ENCODE measurements around the gene SLC1A3. TPM values are rescaled to one million over a fixed set of nuclear protein-coding genes. Genes with fewer than 3 reads are reported as not detected.
"Not testable (repeated sequence)": the region's sequence is repeated elsewhere in the genome, so short reads cannot be mapped to it uniquely, and the experiment has no call there.

The SLC1A3 gene
- total RNA-seq, 1 donor from 2014 or later = not detected

DNA sequence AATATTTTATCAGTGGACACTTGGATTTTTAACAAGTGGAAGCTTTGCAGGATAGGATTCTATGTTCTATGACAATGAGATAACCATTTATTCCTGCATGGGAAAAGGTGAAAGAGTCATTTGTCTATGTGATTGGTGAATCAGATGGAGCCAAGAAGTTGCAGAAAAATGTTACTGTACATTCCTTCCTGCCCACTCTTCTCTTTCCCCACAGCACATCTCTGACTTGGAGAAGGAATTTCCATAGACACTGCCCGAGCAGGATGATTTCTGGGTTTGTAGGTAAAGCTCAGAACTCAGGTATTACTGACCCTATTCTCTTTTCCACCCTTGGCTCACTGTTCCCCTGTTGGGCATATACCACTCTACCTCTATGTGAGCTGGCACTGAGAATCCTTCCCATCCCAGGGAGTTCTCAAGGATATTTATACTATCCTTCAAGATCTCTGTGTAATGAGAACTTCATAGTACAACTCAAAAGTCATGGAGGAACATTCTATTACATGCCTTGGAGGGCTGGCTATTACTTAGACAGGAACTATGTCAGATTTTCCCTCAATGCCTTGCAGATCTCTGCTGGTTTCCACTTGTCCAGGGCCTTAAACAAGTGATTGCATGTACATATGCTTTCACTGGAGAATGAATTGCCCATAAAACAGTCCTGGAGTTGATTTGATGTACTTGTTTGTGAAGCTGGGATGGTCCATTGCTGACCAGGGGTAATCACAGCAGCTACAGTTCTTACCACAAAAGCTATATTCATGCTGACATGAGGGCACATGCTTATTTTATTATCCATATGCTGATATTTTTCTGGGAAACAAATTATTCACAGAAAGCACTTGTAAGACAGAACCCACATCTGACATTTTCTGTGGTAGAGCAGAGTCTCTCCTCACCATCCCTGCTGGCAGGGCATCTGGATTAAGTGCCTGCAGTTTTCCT is 24.1 kb downstream of the SLC1A3 start:
- intact Hi-C loops (cut with micrococcal nuclease) = no loop called here

- intact Hi-C loops (cut with micrococcal nuclease) = no loop called here
Observed at GRCh38 chr5:36631154-36631553, 24.7 kb downstream of the SLC1A3 start.

- intact Hi-C loops (cut with micrococcal nuclease) = no loop called here
Observed at GRCh38 chr5:36631620-36632362, 25.4 kb downstream of the SLC1A3 start.

DNA sequence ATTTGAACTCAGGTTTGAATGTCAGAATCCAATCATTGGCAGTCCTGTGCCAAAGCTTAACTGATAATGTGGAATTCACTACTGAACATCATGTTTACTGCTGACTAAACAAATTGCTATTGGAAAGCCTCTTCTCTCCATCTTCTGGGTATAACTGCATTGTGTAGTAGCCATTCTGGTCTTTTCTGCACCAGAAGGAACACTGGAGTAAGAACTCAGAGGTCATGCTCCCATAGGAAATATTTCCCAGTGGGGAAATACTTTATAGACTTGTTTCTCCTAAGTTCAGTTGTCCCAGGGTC is 25.9 kb downstream of the SLC1A3 start:
- intact Hi-C loops (cut with micrococcal nuclease) = no loop called here

DNA sequence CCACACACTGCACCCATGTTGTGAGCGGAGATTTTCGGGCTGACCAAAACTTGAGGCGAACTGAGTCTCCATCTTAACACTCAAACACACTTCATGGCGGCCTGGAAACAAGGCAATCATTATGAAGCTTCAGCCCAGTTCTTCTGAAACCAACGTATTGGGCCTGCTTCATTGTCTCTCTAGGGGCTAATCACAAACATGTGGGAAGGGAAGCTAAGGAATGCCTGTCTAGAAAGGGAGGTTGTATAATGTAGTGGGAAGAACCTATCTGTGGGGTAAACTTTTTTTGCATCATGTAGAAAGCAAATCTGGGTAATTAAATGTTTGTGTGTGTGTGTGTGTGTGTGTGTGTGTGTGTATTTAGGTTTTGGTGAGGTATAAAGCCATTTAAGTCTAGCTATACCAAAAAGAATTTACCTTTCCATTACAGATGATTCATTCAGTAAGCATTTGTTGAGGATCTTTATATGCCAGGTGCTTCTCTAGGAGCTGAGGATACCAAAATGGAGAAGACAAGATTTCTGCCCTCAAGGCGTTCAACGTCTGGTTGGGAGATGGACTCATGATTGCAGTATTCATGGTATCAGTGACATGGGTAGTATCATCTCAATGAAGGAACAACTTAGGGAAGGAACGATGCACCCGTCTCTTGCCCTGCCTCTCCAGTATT is 29.4 kb downstream of the SLC1A3 start:
- intact Hi-C loops (cut with micrococcal nuclease) = no loop called here

GRCh38 chr5:36637101-36637500 is 30.7 kb downstream of the SLC1A3 start:
- intact Hi-C loops (cut with micrococcal nuclease) = no loop called here

DNA sequence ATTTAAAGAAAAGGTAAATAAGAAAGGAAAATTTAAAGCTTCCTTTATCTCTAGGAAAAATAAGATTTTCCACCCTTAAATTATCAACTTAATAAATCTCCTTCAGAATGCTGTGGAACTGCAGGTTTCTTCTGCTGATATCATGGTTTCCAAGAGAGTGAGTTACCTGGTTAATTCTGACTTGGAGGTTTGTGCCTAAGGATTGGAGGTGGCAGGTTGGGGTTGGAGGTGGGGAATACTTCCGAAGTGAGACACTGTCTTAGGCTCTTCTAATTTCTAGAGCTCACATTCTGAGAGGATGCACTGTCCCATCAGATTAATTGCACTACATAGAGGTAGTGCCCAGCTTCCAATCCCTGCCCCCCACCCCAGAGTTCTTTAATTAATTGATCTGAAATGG is 31.1 kb downstream of the SLC1A3 start:
- intact Hi-C loops (cut with micrococcal nuclease) = no loop called here

- intact Hi-C loops (cut with micrococcal nuclease) = no loop called here
Observed at GRCh38 chr5:36638056-36638455, 31.6 kb downstream of the SLC1A3 start.

- intact Hi-C loops (cut with micrococcal nuclease) = no loop called here
Observed at GRCh38 chr5:36640949-36641348, 34.5 kb downstream of the SLC1A3 start.

- intact Hi-C loops (cut with micrococcal nuclease) = no loop called here
Observed at GRCh38 chr5:36641431-36641830, 35.0 kb downstream of the SLC1A3 start.

GRCh38 chr5:36642089-36642488 is 35.7 kb downstream of the SLC1A3 start:
- intact Hi-C loops (cut with micrococcal nuclease) = no loop called here

DNA sequence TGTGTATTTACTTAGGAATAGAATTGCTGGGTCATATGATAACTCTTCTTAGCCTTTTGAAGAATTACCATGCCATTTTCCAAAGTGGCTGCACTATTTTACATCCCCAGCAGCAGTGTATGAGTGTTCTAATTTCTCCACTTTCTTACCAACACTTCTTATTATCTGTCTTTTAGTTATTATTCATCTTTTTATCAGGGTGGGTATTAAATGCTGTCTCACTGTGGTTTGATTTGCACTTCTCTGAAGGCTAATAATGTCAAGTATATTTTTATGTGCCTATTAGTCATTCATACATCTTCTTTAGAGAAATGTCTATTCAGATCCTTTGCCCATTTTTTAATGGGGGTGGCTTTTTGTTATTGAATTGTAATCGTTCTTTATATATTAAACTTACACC is 36.8 kb downstream of the SLC1A3 start:
- intact Hi-C loops (cut with micrococcal nuclease) = no loop called here

GRCh38 chr5:36643841-36644240 is 37.4 kb downstream of the SLC1A3 start:
- intact Hi-C loops (cut with micrococcal nuclease) = not testable (repeated sequence)

- intact Hi-C loops (cut with micrococcal nuclease) = no loop called here
Observed at GRCh38 chr5:36644727-36645126, 38.3 kb downstream of the SLC1A3 start.

GRCh38 chr5:36646100-36646499 is 39.7 kb downstream of the SLC1A3 start:
- intact Hi-C loops (cut with micrococcal nuclease) = no loop called here

DNA sequence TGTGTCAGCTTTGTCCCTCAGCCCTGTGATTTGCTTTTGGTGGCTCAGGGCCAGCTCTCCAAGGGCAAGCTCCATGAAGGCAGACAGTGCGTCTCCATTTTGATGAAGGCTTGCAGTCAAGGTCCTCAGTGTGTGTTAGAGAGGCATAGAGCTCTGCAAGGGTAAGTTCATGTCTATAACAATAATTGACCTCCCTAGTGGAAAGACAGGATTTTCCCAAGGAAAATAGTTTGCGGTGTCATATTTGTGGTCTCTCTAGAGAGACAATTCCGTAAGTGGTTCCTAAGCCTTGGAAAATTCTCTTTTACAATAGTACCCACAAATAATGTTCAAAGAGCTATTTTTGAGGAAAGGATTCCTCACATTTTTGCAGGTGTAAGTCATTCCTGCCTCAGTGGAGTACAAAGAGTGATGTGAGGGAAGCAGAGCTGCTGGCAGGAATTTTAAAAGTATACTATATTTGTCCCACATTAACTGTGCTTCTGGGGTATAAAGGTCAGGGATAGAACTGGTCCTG is 40.2 kb downstream of the SLC1A3 start:
- intact Hi-C loops (cut with micrococcal nuclease) = no loop called here

GRCh38 chr5:36647046-36647445 is 40.6 kb downstream of the SLC1A3 start:
- intact Hi-C loops (cut with micrococcal nuclease) = no loop called here

- intact Hi-C loops (cut with micrococcal nuclease) = no loop called here
Observed at GRCh38 chr5:36648426-36648825, 42.0 kb downstream of the SLC1A3 start.

GRCh38 chr5:36651761-36652685 is 45.6 kb downstream of the SLC1A3 start:
- intact Hi-C loops (cut with micrococcal nuclease) = no loop called here

DNA sequence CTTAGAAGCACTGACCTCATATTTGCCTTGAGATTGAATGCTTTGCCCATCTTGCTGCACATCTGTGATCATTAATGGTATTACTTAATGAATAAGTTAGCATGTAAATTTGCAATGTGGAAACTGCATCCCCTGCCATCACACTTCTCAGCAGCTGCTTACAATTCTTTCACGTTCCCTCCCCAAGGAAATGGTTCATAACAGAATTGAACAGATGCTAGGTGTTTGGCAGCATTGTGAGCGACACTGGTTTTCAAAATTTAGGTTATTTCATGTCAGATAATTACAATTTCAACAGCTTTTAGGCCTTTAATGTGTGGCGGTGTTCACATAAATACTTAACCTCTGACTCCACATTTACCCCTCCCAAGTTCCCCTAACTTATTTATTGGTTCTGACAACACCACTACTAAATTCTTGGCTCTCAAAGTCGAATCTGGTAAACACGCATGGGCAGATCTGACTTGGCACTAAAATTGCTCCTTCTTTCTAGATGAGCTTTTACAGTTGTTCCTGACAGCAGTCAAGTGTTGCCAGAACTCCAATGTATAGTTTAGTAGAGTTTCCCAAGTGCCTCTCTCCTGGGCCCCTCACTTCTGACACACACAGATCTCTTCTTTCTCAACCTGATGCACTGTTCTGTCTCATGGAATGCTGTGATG is 46.8 kb downstream of the SLC1A3 start:
- intact Hi-C loops (cut with micrococcal nuclease) = no loop called here

All from T-helper 2 cell treated with Interferon-gamma antibody and Interleukin-4, amounts not matched to agents 100 ng/mL and 5 ng/mL, for 36 hours (primary cell).